ENCODE data around the gene PER3.
A peak's percentile ranks its signal among the peaks of the same experiment; 100 is the strongest.

The PER3 gene

DNA sequence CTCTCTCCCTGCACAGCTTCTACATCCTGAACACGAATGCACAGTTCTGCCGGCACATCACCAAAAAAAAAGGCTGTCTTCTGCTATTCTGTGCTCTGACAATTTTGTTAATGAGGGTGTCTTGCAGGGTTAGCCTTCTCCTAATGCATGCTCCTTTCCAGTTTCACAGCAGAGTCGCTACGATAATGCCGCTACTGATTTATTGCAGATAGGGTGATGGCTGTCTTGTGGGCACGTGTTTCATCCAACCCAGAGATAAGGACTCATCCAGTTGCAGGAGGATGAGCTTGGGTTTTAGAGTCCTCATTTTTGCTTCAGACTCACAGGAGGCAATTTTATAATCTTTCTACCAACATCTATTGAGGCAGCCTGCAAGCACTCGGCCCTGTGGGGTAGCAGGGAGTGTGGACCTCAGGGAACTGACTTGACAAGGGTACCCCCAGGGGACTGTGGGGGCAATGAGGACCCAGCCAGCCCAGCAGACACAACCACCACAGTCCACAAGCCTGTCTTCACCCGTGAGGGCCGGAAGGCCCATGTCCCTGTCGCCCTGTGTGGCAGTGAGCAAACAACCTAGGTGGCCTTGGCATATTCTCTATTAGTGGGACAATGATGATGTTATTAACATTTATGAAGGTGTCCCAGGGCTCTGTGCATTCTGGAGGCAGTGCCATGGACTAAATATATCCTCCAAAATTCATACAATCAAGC lies 84.1 kb downstream of the PER3 start:
- in situ Hi-C loops (cut with HindIII; ENCODE audit: low sequenced_read_pairs) = no loop called here
- H3K4me3 ChIP-seq (ENCODE audit: low read depth, low read length) = no peak overlapping the region
- DNase-seq (ENCODE audit: low read depth, low spot score) = no peak

GRCh38 chr1:7869136-7869920 lies 85.2 kb downstream of the PER3 start:
- no peak for TF ChIP-seq CTCF (IDR thresholded peaks at IDR 0.05; ENCODE audit: low read depth, low read length)
- peak; percentile 3 for DNase-seq (ENCODE audit: low read depth, low spot score)
- H3K4me3 ChIP-seq (ENCODE audit: low read depth, low read length) = no peak overlapping the region
- in situ Hi-C loops (cut with HindIII; ENCODE audit: low sequenced_read_pairs) = no loop called here

More for the DNA sequence above, 84.1 kb downstream of the PER3 start:
- TF ChIP-seq CTCF (IDR thresholded peaks at IDR 0.05; ENCODE audit: low read depth, low read length) = no peak

- in situ Hi-C loops (cut with HindIII; ENCODE audit: low sequenced_read_pairs) = no loop called here
- no peak for TF ChIP-seq CTCF (IDR thresholded peaks at IDR 0.05; ENCODE audit: low read depth, low read length)
- H3K4me3 ChIP-seq (ENCODE audit: low read depth, low read length) = no peak overlapping the region
- no peak for DNase-seq (ENCODE audit: low read depth, low spot score)
Measured at GRCh38 chr1:7871136-7871535, 87.0 kb downstream of the PER3 start.

DNA sequence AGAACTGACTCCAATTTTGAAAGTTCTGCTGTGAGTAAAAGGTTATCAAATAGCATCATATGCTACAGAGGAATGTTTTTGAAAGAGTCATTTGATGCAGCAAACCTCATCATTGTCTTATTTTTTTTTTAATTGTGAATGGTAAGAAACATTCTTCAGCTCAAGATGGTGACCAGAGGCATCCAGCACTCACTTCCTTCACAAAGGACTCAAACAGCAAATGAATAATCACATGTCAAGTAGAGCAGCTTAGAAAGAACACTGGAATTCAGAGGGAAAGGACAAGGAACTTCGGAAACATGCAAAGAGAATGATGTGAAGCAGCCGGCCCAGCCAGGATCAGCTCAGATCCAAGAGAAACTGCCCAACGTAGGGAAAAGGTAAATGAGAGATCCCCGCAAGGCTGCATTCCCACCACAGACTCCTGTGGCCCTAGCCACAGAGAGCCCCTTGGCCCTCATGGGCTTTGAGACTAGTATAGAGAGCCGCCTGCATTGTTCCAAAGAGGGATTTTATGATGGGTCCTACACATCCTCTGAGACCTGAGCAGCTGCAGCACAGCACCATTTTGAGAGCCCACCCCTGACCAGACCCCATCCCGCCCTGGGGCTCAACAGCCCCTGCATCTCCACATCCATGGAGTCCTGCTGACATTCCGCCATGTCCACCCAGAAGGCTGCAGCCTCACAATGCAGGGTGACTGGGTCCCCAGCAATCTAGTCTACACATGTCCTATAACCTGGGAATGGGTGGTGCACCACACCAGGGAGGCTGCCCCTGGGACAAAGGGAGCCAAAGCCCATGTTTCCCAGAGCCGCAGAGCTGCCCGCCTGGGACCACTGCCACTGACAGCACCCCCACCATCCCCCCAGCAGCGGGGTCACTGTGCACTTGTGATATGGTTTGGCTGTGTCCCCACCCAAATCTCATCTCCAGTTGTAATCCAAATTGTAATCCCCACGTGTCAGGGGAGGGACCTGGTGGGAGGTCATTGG lies 90.0 kb downstream of the PER3 start:
- no peak for TF ChIP-seq CTCF (IDR thresholded peaks at IDR 0.05; ENCODE audit: low read depth, low read length)
- H3K4me3 ChIP-seq (ENCODE audit: low read depth, low read length) = no peak overlapping the region
- in situ Hi-C loops (cut with HindIII; ENCODE audit: low sequenced_read_pairs) = no loop called here
- DNase-seq (ENCODE audit: low read depth, low spot score) = no peak

- in situ Hi-C loops (cut with HindIII; ENCODE audit: low sequenced_read_pairs) = no loop called here
- no peak for DNase-seq (ENCODE audit: low read depth, low spot score)
- no peak for TF ChIP-seq CTCF (IDR thresholded peaks at IDR 0.05; ENCODE audit: low read depth, low read length)
Measured at GRCh38 chr1:7878027-7878426, 93.9 kb downstream of the PER3 start.

DNA sequence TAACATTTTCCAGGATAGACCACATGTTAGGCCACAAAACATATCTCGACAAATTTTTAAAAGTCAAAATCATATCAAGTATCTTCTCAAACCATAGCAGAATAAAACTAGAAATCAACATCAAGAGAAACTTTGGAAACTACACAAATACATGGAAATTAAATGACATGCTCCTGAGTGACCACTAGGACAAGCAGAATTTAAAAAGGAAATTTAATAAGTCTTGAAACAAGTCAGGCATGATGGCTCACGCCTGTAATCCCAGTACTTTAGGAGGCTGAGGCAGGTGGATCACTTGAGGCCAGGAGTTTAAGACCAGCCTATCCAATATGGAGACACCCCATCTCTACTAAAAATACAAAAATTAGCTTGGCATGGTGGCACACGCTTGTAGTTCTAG lies 95.1 kb downstream of the PER3 start:
- H3K4me3 ChIP-seq (ENCODE audit: low read depth, low read length) = no peak overlapping the region
- no peak for DNase-seq (ENCODE audit: low read depth, low spot score)
- no peak for TF ChIP-seq CTCF (IDR thresholded peaks at IDR 0.05; ENCODE audit: low read depth, low read length)
- in situ Hi-C loops (cut with HindIII; ENCODE audit: low sequenced_read_pairs) = no loop called here

More at GRCh38 chr1:7878027-7878426, 93.9 kb downstream of the PER3 start:
- H3K4me3 ChIP-seq (ENCODE audit: low read depth, low read length) = no peak overlapping the region
